Hematopoietic multipotent progenitor cell treated with erythropoietin and hydrocortisone succinate and interleukin-3 and kit ligand, for 8 days (in vitro differentiated cells): ENCODE measurements around the gene MEIS3.

Experiments used
- DNase-seq: peaks from one replicate; pipeline ENCODE4 v3.0.0-alpha.2; 2015

Gene MEIS3

GRCh38 chr19:47419030-47419783 lies at the start of gene MEIS3:
TSS of gene MEIS3 (minus strand) at chr19:47419527. CDS start at chr19:47419081, 446 bp downstream.
- DNase-seq: no peak

- no peak for DNase-seq
These were observed 48.6 kb upstream of the MEIS3 start for GRCh38 chr19:47467914-47468313.

DNA sequence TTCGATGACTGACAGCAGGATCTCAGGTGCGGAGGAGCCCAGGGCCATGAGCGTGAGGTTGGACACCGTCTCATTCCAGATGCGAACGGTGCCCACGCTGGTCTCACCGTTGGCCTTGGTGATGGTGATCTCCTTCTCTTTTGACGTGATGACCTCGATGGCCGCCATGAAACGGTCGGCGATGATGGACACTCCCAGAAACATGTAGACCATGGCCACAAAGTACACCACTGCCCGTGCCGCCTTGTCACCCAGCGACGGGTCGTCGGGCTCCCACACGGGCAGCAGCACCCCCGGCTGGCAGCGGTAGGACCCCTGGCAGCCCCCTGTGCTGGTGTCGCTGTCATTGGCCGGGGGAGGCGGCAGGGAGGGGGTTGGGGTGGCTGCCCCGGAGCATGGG lies 46.6 kb upstream of the MEIS3 start:
- no peak for DNase-seq

GRCh38 chr19:47464675-47465419 lies 45.5 kb upstream of the MEIS3 start:
- DNase-seq: no peak

- no peak for DNase-seq
These were observed 42.5 kb upstream of the MEIS3 start for GRCh38 chr19:47461876-47462275.

GRCh38 chr19:47459477-47459876 lies 40.1 kb upstream of the MEIS3 start:
- no peak for DNase-seq

- no peak for DNase-seq
These were observed 39.3 kb upstream of the MEIS3 start for GRCh38 chr19:47458672-47459071.

DNA sequence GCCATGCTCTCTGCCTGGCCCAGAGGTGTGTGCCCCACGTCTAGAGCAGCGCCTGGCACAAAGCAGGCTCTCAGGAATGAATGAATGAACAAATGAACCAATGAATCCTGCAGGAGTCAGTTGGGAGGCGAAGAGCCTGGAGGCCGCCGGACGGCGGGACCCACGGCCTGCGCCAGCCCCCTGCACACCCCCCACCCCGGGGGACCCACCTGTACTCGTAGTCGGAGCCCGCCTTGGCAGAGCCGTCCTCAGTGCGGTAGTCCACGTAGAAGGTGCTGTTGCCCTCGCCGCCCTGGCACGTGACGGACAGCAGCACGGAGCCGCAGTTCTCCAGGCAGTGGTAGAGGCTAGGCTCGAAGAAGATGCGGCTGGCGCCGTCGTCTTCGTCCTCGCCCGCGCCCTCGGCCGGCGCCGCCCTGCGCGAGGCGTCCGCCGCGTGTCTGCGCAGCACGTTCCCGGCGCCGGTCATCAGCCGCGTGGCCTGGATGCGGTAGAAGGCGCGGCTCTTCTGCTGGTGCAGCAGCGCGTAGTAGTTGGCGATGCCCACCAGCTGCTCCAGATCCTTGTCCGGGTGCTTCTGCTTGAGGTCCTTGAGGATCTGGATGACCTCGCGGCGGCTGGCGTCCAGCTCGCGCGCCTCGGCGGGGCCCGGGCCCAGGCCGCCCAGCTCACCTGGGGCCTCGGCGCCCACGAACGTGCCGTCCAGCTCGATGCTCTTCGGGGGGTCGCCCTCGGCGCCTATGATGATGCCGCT lies 37.6 kb upstream of the MEIS3 start:
- no peak for DNase-seq

GRCh38 chr19:47450478-47450877 lies 31.2 kb upstream of the MEIS3 start:
- DNase-seq: no peak

DNA sequence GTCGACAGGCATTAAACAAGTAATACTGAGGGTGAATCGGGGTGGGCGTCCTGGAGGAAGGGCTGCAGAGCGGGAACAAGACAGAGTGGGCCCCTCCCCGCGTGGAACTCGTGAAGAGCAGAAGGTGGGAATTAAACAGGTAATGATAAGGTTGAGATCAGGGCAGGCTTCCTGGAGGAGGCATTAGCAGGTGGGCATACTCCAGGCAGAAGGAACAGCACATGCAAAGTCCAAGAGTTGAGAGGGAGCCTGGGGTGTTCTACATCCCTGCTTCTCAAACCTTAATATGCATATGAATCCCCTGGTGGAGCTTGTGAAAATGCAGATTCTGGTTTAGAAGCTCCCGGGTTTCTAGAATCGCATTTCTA lies 29.0 kb upstream of the MEIS3 start:
- no peak for DNase-seq

DNA sequence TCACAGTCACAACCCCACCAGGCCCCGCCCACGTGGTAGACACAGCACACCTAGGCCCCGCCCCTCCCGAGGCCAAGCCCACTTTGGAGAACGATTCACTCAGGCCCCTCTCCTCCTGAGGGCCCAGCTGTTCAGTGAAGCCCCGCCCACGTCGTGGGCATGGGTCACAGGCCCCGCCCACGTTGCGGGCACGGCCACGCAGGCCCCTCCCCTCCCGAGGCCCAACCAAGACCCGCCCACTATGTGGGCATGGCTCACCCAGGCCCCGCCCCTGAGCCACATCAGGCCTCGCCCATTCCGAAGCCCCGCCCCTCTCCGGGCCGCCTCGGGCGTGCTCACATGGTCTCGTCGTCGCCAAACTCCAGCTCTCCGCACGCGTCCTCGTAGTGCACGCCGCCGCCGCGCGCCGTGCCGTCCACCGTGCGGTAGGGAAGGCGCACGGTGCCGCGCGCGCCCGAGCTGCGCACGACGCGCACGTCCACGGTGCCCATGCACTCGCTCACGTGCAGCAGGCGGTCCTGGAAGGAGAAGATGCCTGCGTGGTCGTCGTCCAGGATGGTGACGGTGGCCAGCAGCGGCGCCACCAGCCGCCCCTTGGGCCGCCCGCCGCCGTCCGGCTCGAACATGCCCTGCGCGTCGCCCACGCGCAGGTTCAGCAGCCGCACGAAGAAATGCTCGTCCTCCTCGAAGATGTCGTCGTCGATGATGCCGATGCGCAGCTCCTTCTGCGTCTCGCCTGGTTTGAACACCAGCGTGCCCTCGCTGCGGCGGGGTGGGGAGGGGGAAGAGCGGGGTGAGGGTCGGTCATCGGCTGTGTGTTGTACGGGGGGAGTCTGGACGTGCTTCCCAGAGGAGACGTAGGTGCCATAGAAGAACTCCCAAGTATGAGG lies 28.4 kb upstream of the MEIS3 start:
- peak; percentile 77 for DNase-seq

GRCh38 chr19:47446534-47447469 lies 27.5 kb upstream of the MEIS3 start:
- peak; percentile 47 for DNase-seq

- DNase-seq: peak; percentile 50
These were observed 26.6 kb upstream of the MEIS3 start for GRCh38 chr19:47445937-47446402.

DNA sequence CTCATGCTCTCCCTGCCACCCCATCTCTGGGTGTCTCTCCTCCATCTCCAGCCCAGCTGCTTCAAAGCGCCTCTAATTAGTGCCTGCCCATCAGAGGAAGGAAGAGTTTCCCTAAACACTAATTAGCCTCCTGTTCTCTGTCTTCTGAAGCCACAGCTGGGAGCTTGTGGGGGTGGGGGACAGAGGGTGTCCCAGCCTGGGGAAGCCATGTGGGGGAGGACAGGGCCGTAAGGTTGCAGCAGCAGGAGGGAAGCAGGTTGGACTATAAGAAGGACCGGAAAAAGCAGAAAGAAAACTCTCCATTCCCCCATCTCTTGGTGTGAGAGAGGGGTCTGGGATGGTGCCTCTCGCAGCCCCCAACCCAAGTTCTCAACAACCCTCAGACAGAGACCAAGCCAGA lies 26.2 kb upstream of the MEIS3 start:
- DNase-seq: no peak

DNA sequence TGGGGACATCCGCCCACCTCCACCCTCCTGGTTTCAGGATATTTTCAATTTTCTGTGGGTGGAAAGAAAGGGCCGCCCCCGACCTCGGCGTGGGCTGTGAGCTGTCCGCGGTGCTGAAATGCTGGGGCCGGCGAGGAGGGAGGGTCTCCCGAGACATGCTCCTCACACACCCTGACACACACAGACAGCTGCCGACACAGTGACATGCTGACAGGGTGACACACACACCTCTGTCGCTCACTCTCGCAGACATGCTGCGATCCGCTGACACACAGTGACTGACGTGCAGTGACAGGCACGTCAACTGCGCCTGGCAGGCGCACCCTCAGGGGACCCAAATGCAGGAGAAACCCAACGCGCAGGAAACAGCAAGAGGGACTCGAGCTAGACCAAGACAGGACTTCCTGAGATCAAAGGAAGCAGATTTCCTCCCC lies 25.1 kb upstream of the MEIS3 start:
- DNase-seq: no peak

DNA sequence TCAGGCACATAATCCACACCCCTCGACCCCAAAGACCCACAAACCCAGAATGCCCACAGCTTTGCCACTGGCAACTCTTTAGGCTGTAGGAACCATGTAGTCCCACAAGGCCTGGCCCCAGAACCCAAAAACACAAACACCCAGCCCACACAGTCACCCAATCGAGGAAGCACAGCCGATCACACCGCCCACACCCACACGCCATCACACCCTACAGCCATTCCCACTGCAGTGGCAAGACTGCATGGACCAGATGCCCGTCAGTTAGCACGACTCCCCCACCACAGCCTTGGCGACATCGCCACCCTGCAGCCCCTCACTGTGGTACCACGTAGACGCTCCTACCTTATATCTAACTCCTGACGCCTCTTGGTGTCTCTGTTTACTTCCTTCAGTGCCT lies 24.0 kb upstream of the MEIS3 start:
- DNase-seq: no peak

DNA sequence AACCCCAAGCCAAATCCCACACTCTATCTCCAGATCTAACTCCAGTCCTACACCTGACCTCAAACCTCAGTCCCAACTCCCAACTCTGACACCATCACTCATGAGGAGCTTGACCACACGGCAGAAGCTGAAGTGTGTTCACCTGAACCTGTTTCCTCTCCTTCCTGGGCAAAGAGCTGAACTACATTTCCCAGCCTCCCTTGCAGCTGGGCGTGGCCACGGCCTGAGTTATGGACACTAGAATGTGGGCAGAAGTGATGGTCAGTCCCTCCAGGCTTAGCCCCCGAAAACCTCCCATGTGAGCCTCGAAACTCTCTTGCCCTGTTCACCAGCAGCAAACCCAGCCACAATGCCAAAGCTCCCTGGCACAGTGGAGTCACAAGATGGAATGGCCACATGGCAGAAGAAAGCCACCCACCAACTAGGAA lies 19.5 kb upstream of the MEIS3 start:
- no peak for DNase-seq

DNA sequence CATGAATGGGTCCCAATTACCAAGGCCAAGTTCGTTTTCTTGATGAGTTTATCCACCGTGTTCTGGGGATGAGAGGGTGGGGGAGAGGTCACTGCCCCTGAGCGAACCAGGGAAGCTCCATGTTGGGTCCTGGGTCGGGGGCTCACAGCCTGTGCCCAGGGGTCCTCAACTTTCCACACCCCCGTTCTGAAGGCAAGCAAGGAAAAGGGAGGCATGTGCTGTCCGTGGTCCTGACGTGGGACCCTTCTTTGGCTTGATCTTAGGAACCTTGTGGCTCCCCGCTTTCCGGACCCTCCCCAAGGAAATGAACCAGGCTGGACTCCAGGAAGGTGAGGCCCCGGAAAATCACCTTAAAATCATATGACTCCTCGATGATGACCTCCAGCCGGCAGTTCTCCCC lies 18.2 kb upstream of the MEIS3 start:
- DNase-seq: no peak

GRCh38 chr19:47436712-47437401 lies 17.5 kb upstream of the MEIS3 start:
- peak; percentile 79 for DNase-seq

GRCh38 chr19:47435883-47436417 lies 16.6 kb upstream of the MEIS3 start:
- no peak for DNase-seq
